IPS-18a (cell line): ENCODE results near the gene TUB.
A peak's percentile ranks its signal among the peaks of the same experiment; 100 is the strongest.

Source experiments
- H3K27ac ChIP-seq: one replicate; pipeline ENCODE4 v1.5.1; 2013; ENCODE audit warnings: low read length
- H3K27me3 ChIP-seq: one replicate; pipeline ENCODE4 v1.6.1; 2013; ENCODE audit warnings: mild to moderate bottlenecking, low read length; ENCODE audit not compliant: control insufficient read depth, insufficient read depth
- H3K36me3 ChIP-seq: one replicate; pipeline ENCODE4 v1.6.1; 2013; ENCODE audit warnings: low read depth, low read length; ENCODE audit not compliant: control insufficient read depth
- H3K4me1 ChIP-seq: one replicate; pipeline ENCODE4 v1.6.1; 2013; ENCODE audit warnings: low read depth, low read length; ENCODE audit not compliant: control insufficient read depth
- H3K4me3 ChIP-seq: one replicate; pipeline ENCODE4 v1.5.1; 2013; ENCODE audit warnings: low read length
- H3K9ac ChIP-seq: one replicate; pipeline ENCODE4 v1.6.1; 2013; ENCODE audit warnings: mild to moderate bottlenecking, low read length, moderate library complexity
- H3K9me3 ChIP-seq: one replicate; pipeline ENCODE4 v1.6.1; 2013; ENCODE audit warnings: low read depth, low read length; ENCODE audit not compliant: control insufficient read depth

TUB gene

DNA sequence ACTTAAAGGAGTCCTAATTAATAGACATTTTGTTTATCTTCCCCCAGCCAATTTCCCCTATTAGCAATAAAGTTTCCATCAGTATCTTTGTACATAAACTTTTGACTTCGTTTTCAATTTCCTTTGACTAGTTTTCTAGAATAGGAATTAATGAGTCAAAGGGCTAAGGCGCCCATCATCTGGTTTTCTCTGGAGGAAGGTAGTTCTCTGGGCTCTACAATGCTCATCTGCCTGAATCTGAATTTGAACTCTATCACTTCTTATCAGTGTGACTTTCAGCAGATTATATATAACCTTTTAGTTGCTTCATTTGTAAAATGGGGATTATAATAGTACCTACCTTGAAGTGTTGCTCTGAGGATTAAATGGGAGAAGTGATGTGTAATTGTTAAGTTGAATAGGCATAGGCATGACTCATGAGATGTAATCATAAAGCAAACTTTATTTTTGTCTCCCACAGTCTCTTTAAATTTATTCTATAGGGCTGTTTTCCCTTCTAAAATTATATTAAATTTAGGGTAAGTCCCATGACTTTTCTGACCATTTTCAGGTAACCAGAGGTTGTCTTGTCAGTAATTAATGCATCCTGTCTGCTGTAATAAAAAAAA is 5.8 kb upstream of the TUB start:
- Histone ChIP-seq H3K4me3 (no peak overlapping the region), H3K4me1 (peaks cover 13% of the 10 kb centered on the region), H3K9me3 (no peaks in the 10 kb centered on the region), H3K9ac (no peak overlapping the region), H3K36me3 (no peaks in the 10 kb centered on the region), H3K27ac (no peak overlapping the region), H3K27me3 (peaks cover 27% of the 10 kb centered on the region)

DNA sequence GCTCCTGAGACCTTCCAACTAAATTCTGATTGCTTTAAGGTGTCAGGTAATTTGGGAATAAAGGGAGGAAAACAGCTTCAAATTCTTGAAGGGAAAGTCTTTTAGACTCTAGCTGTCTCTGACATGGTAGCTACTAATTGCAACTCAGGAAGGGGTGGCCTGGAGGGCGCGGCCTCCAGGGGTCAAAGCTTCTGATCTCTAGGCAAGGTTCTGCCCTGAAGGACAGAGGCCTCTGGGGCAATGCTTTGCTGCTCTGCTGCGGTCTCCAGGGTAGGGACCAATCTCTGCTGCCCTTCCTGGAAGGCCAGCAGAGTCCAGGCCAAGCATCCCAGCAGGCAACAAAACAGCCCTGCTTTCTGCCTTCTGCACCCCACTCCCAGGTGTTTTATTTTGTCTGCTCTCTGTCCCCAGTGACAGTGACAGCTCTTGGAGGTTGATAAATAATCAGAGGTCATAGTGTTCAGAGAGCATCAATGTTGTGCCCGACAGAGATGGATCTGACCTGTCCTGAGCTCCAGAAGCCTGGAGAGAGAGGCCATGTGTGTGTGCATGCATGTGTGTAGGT is 1.8 kb upstream of the TUB start:
- Histone ChIP-seq H3K9me3 (no peaks in the 10 kb centered on the region), H3K4me1 (peaks cover 28% of the 10 kb centered on the region), H3K27me3 (peaks cover 28% of the 10 kb centered on the region), H3K27ac (no peak overlapping the region), H3K4me3 (no peak overlapping the region), H3K36me3 (no peaks in the 10 kb centered on the region), H3K9ac (no peak overlapping the region)

DNA sequence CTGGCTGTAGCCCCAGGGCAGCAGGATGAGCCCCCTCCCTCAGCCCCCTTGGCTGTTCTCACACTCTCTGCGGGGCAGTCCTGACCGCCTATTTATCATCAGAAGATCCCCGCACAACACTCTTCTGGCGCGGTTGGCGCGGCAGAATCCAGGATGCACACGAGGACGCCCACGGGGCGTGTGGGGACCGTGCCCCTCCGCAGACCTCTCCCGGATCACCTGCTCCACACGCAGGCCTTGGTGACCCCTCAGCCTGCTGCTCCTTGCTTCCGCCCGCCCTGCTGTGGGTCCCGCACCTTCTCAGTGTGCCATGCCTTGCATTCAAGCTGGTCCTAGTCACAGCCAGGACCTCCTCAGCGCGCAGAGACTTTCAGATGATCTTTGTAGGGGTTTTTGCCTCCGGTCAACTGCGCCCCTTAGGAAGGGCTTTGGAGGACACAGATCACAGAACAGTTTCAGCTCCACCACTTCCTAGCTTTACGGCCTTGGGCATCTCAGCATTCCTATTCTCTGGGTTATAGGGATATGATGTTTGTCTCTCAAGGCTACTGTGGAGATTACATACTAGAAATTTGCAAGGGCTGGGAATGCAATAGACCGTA is 841 bp upstream of the TUB start:
- peaks cover 37% of the 10 kb centered on the region for H3K4me1 ChIP-seq
- peak overlapping the region; percentile 62 for H3K4me3 ChIP-seq
- H3K27ac ChIP-seq = no peak overlapping the region
- peaks cover 28% of the 10 kb centered on the region for H3K27me3 ChIP-seq
- no peak overlapping the region for H3K9ac ChIP-seq
- H3K36me3 ChIP-seq = no peaks in the 10 kb centered on the region
- no peaks in the 10 kb centered on the region for H3K9me3 ChIP-seq

DNA sequence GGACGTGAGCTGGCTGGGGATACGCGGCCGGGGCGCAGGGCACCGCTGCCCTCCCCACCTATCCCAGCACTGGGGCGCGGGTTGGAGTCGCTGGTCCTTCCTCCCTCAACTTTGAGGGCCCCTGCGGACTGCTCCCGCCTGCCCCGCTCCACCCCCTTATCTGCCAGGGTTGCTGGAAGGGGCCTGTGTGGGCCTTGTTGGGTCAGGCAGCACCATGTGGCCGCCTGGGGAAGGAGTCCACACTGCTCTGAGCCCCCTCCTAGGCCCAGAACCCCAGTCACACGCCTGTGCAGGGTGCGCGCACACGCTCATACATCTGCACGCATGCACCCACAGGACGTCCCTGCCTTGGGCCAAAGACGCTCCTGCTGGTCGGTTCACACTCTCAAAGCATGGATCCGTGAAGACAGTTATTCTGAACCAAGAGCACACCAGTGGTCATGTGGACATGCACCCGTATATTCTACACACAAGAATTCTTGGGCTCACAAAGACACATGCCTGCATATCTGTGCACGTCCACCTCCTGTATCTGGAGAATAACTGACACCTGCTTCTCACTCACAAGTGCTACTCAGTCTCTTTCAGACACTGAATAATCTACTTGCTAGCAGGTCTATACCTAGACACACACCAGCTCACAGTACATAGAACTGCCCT is 710 bp downstream of the TUB start:
- H3K27me3 ChIP-seq = peaks cover 28% of the 10 kb centered on the region
- peak overlapping the region; percentile 62 for H3K4me3 ChIP-seq
- peak overlapping the region; percentile 51 for H3K9ac ChIP-seq
- H3K9me3 ChIP-seq = no peaks in the 10 kb centered on the region
- peaks cover 47% of the 10 kb centered on the region for H3K4me1 ChIP-seq
- no peak overlapping the region for H3K27ac ChIP-seq
- H3K36me3 ChIP-seq = no peaks in the 10 kb centered on the region

DNA sequence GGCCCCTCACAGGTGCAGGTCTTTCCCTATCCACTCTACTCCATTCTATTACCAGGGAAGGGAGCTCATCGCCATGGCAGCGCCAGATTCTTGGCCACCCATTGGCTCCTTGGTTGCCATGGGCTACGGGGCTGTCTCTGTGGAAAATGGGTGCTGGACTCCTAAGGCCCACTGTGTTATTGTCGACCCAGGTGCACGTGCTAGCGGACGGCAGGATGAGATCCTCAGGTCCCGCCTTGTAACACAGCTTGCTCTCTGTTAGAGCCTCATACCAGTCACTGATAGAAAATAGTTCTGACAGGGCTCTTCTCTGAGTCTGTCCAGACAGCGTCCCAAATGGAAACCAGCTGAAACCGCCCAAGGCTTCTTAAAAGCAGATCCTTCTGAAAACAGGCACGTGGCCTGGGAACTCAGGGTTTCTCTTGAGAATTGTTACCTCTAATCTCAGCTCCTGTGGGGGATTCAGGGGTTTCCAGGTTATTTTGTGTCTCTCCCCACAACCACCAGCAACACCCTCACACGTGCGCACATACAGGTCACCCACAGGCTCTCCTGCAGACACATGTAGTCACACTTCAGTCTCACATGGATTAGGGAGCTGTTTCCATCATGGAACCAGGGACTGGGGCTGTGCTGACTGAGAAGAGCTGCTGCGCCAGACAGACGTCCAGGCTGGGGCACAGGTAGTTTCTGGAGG is 1.5 kb downstream of the TUB start:
- Histone ChIP-seq H3K9ac (no peak overlapping the region), H3K36me3 (no peaks in the 10 kb centered on the region), H3K4me1 (peaks cover 51% of the 10 kb centered on the region), H3K4me3 (peak overlapping the region; percentile 62), H3K9me3 (no peaks in the 10 kb centered on the region), H3K27me3 (peaks cover 28% of the 10 kb centered on the region), H3K27ac (no peak overlapping the region)

DNA sequence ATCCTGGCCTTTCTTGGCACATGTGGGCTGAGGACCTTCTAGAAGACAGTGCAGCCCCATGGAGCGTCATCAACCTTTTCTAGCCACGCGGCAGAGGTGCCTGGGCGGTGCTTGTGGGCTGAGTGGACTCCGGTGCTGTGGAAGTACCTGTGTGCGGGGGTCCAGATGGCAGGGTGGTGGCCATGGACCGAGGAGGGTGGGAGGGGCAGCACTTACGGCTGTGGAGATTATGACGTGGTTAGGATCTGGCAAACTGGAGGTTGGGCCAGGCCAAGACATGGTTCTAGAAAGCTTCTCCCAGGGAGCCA is 2.0 kb downstream of the TUB start:
- H3K4me3 ChIP-seq = no peak overlapping the region
- peaks cover 51% of the 10 kb centered on the region for H3K4me1 ChIP-seq
- H3K27ac ChIP-seq = no peak overlapping the region
- peaks cover 28% of the 10 kb centered on the region for H3K27me3 ChIP-seq
- H3K9ac ChIP-seq = no peak overlapping the region
- no peaks in the 10 kb centered on the region for H3K9me3 ChIP-seq
- no peaks in the 10 kb centered on the region for H3K36me3 ChIP-seq

DNA sequence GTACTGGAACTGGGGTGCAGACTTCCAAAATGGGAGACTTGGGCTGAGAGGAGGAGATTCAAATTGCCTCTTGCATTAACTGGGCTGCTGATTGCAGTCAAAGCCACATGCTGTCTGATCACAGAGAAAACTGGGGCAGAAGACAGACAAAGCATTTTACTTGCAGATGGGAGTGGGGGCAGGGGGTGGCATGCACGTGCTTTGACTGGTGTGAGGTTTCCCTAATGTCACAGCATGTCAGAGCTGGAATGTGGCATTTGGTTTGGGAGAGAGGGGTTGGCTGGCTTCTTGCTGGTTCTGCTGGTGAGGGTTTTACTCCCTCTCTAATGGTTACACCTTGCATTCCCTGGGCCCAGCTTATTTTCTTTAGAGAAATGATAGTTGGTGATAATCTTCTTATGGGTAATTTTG is 2.9 kb downstream of the TUB start:
- peaks cover 28% of the 10 kb centered on the region for H3K27me3 ChIP-seq
- H3K9ac ChIP-seq = peak overlapping the region; percentile 46
- H3K36me3 ChIP-seq = no peaks in the 10 kb centered on the region
- peaks cover 51% of the 10 kb centered on the region for H3K4me1 ChIP-seq
- H3K9me3 ChIP-seq = no peaks in the 10 kb centered on the region
- H3K27ac ChIP-seq = no peak overlapping the region
- peak overlapping the region; percentile 16 for H3K4me3 ChIP-seq

DNA sequence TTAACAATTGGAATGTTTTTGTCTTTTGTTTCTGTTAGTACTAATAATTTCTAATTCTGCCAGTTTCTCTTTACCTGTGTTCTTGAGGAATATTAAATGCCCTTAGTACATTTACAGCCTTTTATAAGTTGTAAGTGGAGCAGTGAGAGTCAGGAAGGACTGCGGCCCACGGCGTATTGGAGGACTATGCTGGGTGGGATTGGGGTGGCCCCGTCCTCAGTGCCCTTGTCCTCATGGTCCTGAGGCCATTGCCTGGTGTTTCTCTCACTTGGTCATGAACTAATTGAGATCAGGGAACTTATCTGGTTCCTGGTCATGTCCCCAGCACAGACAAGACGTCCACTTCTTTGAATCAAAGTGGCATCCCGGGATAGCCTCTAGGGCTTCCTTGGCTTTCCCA is 3.3 kb downstream of the TUB start:
- no peak overlapping the region for H3K9ac ChIP-seq
- H3K4me1 ChIP-seq = peaks cover 51% of the 10 kb centered on the region
- no peak overlapping the region for H3K27ac ChIP-seq
- H3K36me3 ChIP-seq = no peaks in the 10 kb centered on the region
- H3K4me3 ChIP-seq = no peak overlapping the region
- peaks cover 25% of the 10 kb centered on the region for H3K27me3 ChIP-seq
- no peaks in the 10 kb centered on the region for H3K9me3 ChIP-seq

DNA sequence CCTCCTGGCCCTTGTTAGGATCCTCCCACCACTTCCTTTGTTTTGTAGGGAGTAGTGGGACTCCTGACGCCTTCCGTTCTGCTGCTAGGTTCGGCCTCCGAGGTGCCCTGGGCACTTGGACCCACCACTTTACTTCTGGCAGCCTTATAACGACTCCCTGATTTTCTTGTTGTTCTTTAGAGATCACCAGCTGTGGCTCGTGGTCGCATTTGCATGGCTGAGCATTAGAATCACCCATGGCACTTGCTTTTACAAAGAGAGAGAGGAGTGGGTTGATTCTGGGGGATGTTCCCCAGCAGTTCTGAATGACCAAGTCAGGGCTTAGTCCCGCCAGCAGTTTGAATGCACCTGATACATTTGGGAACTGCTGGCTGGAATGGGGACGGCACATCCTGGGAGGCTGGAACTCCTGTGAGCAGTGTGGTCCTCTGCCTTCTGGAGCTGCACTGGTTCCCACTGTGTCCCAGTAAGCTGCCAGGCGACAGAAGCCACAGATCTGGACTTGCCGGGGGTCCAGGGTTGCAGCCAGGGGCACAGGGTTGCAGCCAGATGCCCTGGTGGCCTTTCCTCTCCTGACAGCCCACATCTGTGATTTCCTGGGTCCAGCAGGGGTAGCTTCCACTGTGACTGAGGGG is 4.1 kb downstream of the TUB start:
- no peak overlapping the region for H3K27ac ChIP-seq
- no peak overlapping the region for H3K9ac ChIP-seq
- no peak overlapping the region for H3K4me3 ChIP-seq
- no peaks in the 10 kb centered on the region for H3K36me3 ChIP-seq
- H3K27me3 ChIP-seq = peaks cover 17% of the 10 kb centered on the region
- H3K9me3 ChIP-seq = no peaks in the 10 kb centered on the region
- peaks cover 51% of the 10 kb centered on the region for H3K4me1 ChIP-seq

DNA sequence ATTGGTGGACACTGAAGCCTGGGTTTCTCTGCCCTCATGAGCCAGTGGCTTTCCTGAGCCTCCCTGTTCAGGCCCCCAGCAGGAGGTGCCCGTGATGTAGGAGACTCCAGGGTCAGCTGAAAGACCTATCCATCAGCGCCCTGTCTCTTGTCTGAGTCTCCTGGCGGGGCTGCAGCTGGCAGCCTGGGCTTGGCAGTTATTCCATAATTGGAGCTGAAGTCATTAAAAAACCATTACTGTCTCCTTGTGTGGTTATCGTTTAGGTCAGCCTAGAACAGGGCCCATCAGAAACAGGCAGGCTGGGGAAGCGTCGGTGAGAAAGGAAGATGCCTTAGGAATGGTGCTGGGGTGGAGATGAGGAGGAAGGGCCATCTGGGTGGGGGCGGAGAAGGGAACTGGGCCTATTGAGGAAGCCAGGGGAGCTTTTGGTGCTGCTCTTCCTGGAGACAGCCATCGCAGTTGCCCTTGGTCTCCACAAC is 5.0 kb downstream of the TUB start:
- H3K27ac ChIP-seq = no peak overlapping the region
- H3K9me3 ChIP-seq = no peaks in the 10 kb centered on the region
- no peak overlapping the region for H3K9ac ChIP-seq
- H3K4me3 ChIP-seq = no peak overlapping the region
- H3K4me1 ChIP-seq = peaks cover 51% of the 10 kb centered on the region
- peaks cover 10% of the 10 kb centered on the region for H3K27me3 ChIP-seq
- H3K36me3 ChIP-seq = no peaks in the 10 kb centered on the region

DNA sequence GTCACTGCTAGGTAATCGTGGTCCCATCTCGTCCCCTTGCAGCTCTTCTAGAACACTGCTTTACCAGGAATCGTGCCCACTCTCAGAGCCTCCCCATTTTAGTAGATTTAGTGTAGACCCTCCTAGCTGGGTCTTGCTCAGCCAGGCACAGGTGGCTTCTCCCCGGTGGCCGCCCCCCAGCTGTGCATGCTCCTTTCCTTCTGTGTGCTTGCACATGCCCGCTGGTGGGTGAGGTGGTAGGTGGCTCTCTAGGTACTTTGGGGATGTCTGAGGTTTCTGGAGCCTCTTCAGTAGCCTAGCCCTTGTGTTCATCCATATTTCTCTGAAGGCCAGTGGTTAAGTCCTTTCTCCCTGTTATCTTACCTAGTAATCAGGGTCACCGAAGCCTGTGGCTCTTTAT is 5.6 kb downstream of the TUB start:
- Histone ChIP-seq H3K9me3 (no peaks in the 10 kb centered on the region), H3K4me1 (peaks cover 49% of the 10 kb centered on the region), H3K9ac (no peak overlapping the region), H3K4me3 (no peak overlapping the region), H3K36me3 (no peaks in the 10 kb centered on the region), H3K27me3 (peaks cover 9% of the 10 kb centered on the region), H3K27ac (no peak overlapping the region)
